Type B pancreatic cell (in vitro differentiated cells): ENCODE measurements around the gene TRUB1. TPM values are rescaled to one million over a fixed set of nuclear protein-coding genes. Genes with fewer than 3 reads are reported as not detected.

Experiments used
- DNase-seq: peaks from one replicate; pipeline ENCODE4 v3.0.0; 2021; ENCODE audit warnings: mixed read lengths; ENCODE audit not compliant: unreplicated experiment; ENCODE audit errors: extremely low spot score
- H3K27ac Mint-ChIP-seq: 2 replicates; pipeline ENCODE4 v1.8.0; 2021; ENCODE audit warnings: mild to moderate bottlenecking, mixed read lengths
- H3K27me3 Mint-ChIP-seq: 2 replicates; pipeline ENCODE4 v1.8.0; 2021; ENCODE audit warnings: mixed read lengths
- H3K36me3 Mint-ChIP-seq: 2 replicates; pipeline ENCODE4 v1.8.0; 2021; ENCODE audit warnings: mixed read lengths
- H3K4me1 Mint-ChIP-seq: one replicate; pipeline ENCODE4 v1.8.0; 2021; ENCODE audit warnings: mixed read lengths; ENCODE audit not compliant: unreplicated experiment
- H3K4me3 Mint-ChIP-seq: 2 replicates; pipeline ENCODE4 v1.8.0; 2021; ENCODE audit warnings: mild to moderate bottlenecking, mixed read lengths
- H3K9me3 Mint-ChIP-seq: 2 replicates; pipeline ENCODE4 v1.8.0; 2021; ENCODE audit warnings: mixed read lengths
- CTCF ChIP-seq: fragments of 200-600 bp; sonication (generic); conservative IDR thresholded peaks from 2 replicates; pipeline ENCODE4 v1.5.0; 2021; ENCODE audit warnings: antibody characterized with exemption, mild to moderate bottlenecking
- total RNA-seq: library from RNA; stranded (reverse); gene quantifications from 2 replicates; pipeline ENCODE4 v1.2.1, GENCODE V29; 2021; ENCODE audit warnings: low replicate concordance

The TRUB1 gene
- total RNA-seq, 1 donor from 2014 or later = 19.3 TPM

- H3K9me3 Mint-ChIP-seq = no peaks in the 10 kb centered on the region
- no peak overlapping the region for H3K4me3 Mint-ChIP-seq
- H3K27ac Mint-ChIP-seq = peak overlapping the region; percentile 56
- H3K36me3 Mint-ChIP-seq = peaks cover 54% of the 10 kb centered on the region
- DNase-seq = no peak
- TF ChIP-seq CTCF = no peak
- H3K4me1 Mint-ChIP-seq = peaks cover 1% of the 10 kb centered on the region
- no peaks in the 10 kb centered on the region for H3K27me3 Mint-ChIP-seq
Measured at GRCh38 chr10:114962441-114962840, 24.4 kb downstream of the TRUB1 start.

DNA sequence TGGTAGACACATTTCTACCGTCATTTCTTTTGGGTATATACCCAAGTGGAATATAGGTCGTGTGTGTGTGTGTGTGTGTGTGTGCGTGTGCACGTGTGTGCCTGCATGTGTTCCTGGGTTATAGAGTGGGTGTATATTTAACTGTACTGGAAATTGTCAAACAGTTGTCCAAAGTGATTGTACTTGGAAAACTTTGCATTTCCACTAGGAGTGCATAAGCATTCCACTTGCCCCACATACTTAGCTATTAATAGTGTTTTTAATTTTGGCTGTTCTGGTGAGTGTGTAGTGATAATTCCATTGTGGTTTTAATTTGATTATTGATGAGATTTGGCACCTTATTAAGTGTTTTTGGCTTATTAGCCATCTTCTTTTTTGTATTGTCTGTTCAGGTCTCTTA lies 25.9 kb downstream of the TRUB1 start:
- Mint-ChIP-seq H3K4me3 (no peak overlapping the region), H3K36me3 (peaks cover 56% of the 10 kb centered on the region), H3K27me3 (no peaks in the 10 kb centered on the region), H3K4me1 (peaks cover 8% of the 10 kb centered on the region), H3K9me3 (no peaks in the 10 kb centered on the region), H3K27ac (no peak overlapping the region)
- no peak for TF ChIP-seq CTCF
- no peak for DNase-seq

GRCh38 chr10:114967071-114967470 lies 29.1 kb downstream of the TRUB1 start:
- Mint-ChIP-seq H3K27ac (no peak overlapping the region), H3K27me3 (no peaks in the 10 kb centered on the region), H3K4me3 (no peak overlapping the region), H3K36me3 (peaks cover 41% of the 10 kb centered on the region), H3K4me1 (peaks cover 12% of the 10 kb centered on the region), H3K9me3 (no peaks in the 10 kb centered on the region)
- TF ChIP-seq CTCF = no peak
- DNase-seq = no peak

DNA sequence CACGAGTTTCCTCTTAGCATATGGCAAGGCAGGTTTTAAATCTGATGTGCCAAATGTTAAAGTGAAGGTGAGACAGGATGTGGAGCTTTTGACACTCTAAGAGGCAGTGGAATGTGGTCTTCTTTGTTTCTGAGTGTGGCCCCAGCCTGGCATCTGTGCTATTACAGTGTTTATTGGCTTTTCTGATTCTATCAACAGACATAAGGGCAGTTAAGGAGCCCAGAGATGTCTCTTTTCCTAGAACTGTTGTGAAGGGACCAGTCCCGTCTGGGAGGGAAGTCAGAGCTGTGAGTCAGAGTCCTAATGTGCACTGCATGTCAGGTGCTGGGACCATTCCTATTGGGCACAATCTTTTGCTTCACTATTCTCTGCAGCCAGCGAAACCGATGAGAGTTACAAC lies 32.5 kb downstream of the TRUB1 start:
- Mint-ChIP-seq H3K27me3 (no peaks in the 10 kb centered on the region), H3K9me3 (no peaks in the 10 kb centered on the region), H3K4me1 (peaks cover 21% of the 10 kb centered on the region), H3K4me3 (no peak overlapping the region), H3K36me3 (peaks cover 19% of the 10 kb centered on the region), H3K27ac (no peak overlapping the region)
- no peak for TF ChIP-seq CTCF
- DNase-seq = no peak

GRCh38 chr10:114973306-114973705 lies 35.3 kb downstream of the TRUB1 start:
- peaks cover 17% of the 10 kb centered on the region for H3K4me1 Mint-ChIP-seq
- no peak for DNase-seq
- H3K4me3 Mint-ChIP-seq = no peak overlapping the region
- no peaks in the 10 kb centered on the region for H3K27me3 Mint-ChIP-seq
- peaks cover 13% of the 10 kb centered on the region for H3K36me3 Mint-ChIP-seq
- no peaks in the 10 kb centered on the region for H3K9me3 Mint-ChIP-seq
- TF ChIP-seq CTCF = no peak
- no peak overlapping the region for H3K27ac Mint-ChIP-seq

- Mint-ChIP-seq H3K27me3 (no peaks in the 10 kb centered on the region), H3K27ac (no peak overlapping the region), H3K36me3 (peaks cover 12% of the 10 kb centered on the region), H3K4me1 (peaks cover 13% of the 10 kb centered on the region), H3K9me3 (no peaks in the 10 kb centered on the region), H3K4me3 (no peak overlapping the region)
- no peak for DNase-seq
- no peak for TF ChIP-seq CTCF
Measured at GRCh38 chr10:114973997-114974396, 36.0 kb downstream of the TRUB1 start.
